Measurements from ENCODE around the gene TFAP2C. TPM values are rescaled to one million over a fixed set of nuclear protein-coding genes. Genes with fewer than 3 reads are reported as not detected.
A peak's percentile ranks its signal among the peaks of the same experiment; 100 is the strongest.

TFAP2C gene
- total RNA-seq, 5 donors from 2014 or later (not counting 1 experiment from before 2014, with no cell fraction given): 0.16 TPM; not detected in 3

- ATAC-seq (replicated peaks in 1 of 4) (no peak), DNase-seq (no peak)
- Mint-ChIP-seq H3K9me3 (no peaks in the 10 kb centered on the region), H3K4me3 (peak overlapping the region in 1 of 3 donors; percentile 55), H3K4me1 (peaks cover 11 to 17% (median 13%) of the 10 kb centered on the region in 3 donors), H3K27ac (no peak overlapping the region), H3K36me3 (no peaks in the 10 kb centered on the region), H3K27me3 (peaks cover 37 to 74% of the 10 kb centered on the region in 2 donors)
- H3K4me3 ChIP-seq (ENCODE audit: control insufficient read depth in 1 of 2, extremely low read depth in 1 of 2, low read length in 1 of 2): peak overlapping the region in 1 of 2 donors; percentile 48
- CTCF ChIA-PET: interaction anchor here in 1 of 2 donors (0.6 kb wide), 1 partner anchor 13 kb away, joined by 3 read pairs; no protein-coding TSS in a partner anchor
- POLR2A ChIA-PET: no interaction called here
- H3K27me3 ChIP-seq (replicated peaks in 1 of 2; ENCODE audit: control insufficient read depth in 2 of 2, extremely low read depth in 1 of 2, insufficient read depth in 2 of 2, low read length in 1 of 2): peaks cover 19 to 77% of the 10 kb centered on the region in 2 experiments
- no peak overlapping the region for H3K27ac ChIP-seq (ENCODE audit: low read length)
- no peaks in the 10 kb centered on the region for H3K36me3 ChIP-seq (ENCODE audit: control insufficient read depth in 2 of 2, extremely low read depth in 1 of 2, insufficient read depth in 1 of 2, low read length in 1 of 2)
- H3K9me3 ChIP-seq: no peaks in the 10 kb centered on the region
- WGBS (ENCODE audit: insufficient coverage): 5% methylated on average over 39 of the region's 39 CpGs
- peaks cover 0 to 22% of the 10 kb centered on the region in 2 experiments for H3K4me1 ChIP-seq (ENCODE audit: control insufficient read depth in 1 of 2, extremely low read depth in 1 of 2, insufficient read depth in 2 of 2, low read length in 2 of 2)
Measured at GRCh38 chr20:56629464-56630085, 469 bp downstream of the TFAP2C start.

- WGBS (ENCODE audit: insufficient coverage): 4% methylated on average over 38 of the region's 38 CpGs
- no peak overlapping the region for H3K27ac Mint-ChIP-seq
- peaks cover 11 to 17% (median 13%) of the 10 kb centered on the region in 3 donors for H3K4me1 Mint-ChIP-seq
- H3K36me3 Mint-ChIP-seq: no peaks in the 10 kb centered on the region
- no peak for DNase-seq
- Histone ChIP-seq H3K4me1 (ENCODE audit: control insufficient read depth in 1 of 2, extremely low read depth in 1 of 2, insufficient read depth in 2 of 2, low read length in 2 of 2) (peaks cover 0 to 22% of the 10 kb centered on the region in 2 experiments), H3K27ac (ENCODE audit: low read length) (no peak overlapping the region), H3K36me3 (ENCODE audit: control insufficient read depth in 2 of 2, extremely low read depth in 1 of 2, insufficient read depth in 1 of 2, low read length in 1 of 2) (no peaks in the 10 kb centered on the region), H3K4me3 (ENCODE audit: control insufficient read depth in 1 of 2, extremely low read depth in 1 of 2, low read length in 1 of 2) (no peak overlapping the region), H3K27me3 (replicated peaks in 1 of 2; ENCODE audit: control insufficient read depth in 2 of 2, extremely low read depth in 1 of 2, insufficient read depth in 2 of 2, low read length in 1 of 2) (peaks cover 21 to 75% of the 10 kb centered on the region in 2 experiments), H3K9me3 (no peaks in the 10 kb centered on the region)
- POLR2A ChIA-PET: no interaction called here
- H3K4me3 Mint-ChIP-seq: peak overlapping the region in 1 of 3 donors; percentile 55
- ATAC-seq (replicated peaks in 1 of 4): no peak
- CTCF ChIA-PET: no interaction called here
- no peaks in the 10 kb centered on the region for H3K9me3 Mint-ChIP-seq
- H3K27me3 Mint-ChIP-seq: peaks cover 32 to 73% of the 10 kb centered on the region in 2 donors
Measured at GRCh38 chr20:56630086-56630493, 984 bp downstream of the TFAP2C start.

- POLR2A ChIA-PET: no interaction called here
- Histone ChIP-seq H3K4me1 (ENCODE audit: control insufficient read depth in 1 of 2, extremely low read depth in 1 of 2, insufficient read depth in 2 of 2, low read length in 2 of 2) (peaks cover 0 to 22% of the 10 kb centered on the region in 2 experiments), H3K27me3 (replicated peaks in 1 of 2; ENCODE audit: control insufficient read depth in 2 of 2, extremely low read depth in 1 of 2, insufficient read depth in 2 of 2, low read length in 1 of 2) (peaks cover 19 to 71% of the 10 kb centered on the region in 2 experiments), H3K36me3 (ENCODE audit: control insufficient read depth in 2 of 2, extremely low read depth in 1 of 2, insufficient read depth in 1 of 2, low read length in 1 of 2) (no peaks in the 10 kb centered on the region), H3K4me3 (ENCODE audit: control insufficient read depth in 1 of 2, extremely low read depth in 1 of 2, low read length in 1 of 2) (no peak overlapping the region), H3K9me3 (no peaks in the 10 kb centered on the region), H3K27ac (ENCODE audit: low read length) (no peak overlapping the region)
- 8% methylated on average over 78 of the region's 82 CpGs for WGBS (ENCODE audit: insufficient coverage)
- DNase-seq: no peak
- H3K4me1 Mint-ChIP-seq: peaks cover 11 to 17% (median 13%) of the 10 kb centered on the region in 3 donors
- ATAC-seq (replicated peaks in 1 of 4): no peak
- CTCF ChIA-PET: no interaction called here
- H3K36me3 Mint-ChIP-seq: no peaks in the 10 kb centered on the region
- H3K27me3 Mint-ChIP-seq: peaks cover 30 to 69% of the 10 kb centered on the region in 2 donors
- H3K27ac Mint-ChIP-seq: no peak overlapping the region
- H3K9me3 Mint-ChIP-seq: no peaks in the 10 kb centered on the region
- no peak overlapping the region for H3K4me3 Mint-ChIP-seq
Measured at GRCh38 chr20:56630506-56631317, 1.6 kb downstream of the TFAP2C start.

- H3K9me3 Mint-ChIP-seq: no peaks in the 10 kb centered on the region
- DNase-seq (no peak), ATAC-seq (replicated peaks in 1 of 4) (no peak)
- H3K27ac Mint-ChIP-seq: no peak overlapping the region
- no peak overlapping the region for H3K27ac ChIP-seq (ENCODE audit: low read length)
- peaks cover 0 to 18% of the 10 kb centered on the region in 2 experiments for H3K4me1 ChIP-seq (ENCODE audit: control insufficient read depth in 1 of 2, extremely low read depth in 1 of 2, insufficient read depth in 2 of 2, low read length in 2 of 2)
- ChIA-PET POLR2A (no interaction called here), CTCF (no interaction called here)
- H3K4me3 Mint-ChIP-seq: peak overlapping the region in 1 of 3 donors; percentile 40
- WGBS (ENCODE audit: insufficient coverage): 14% methylated on average over 43 of the region's 48 CpGs
- H3K4me1 Mint-ChIP-seq: peaks cover 11 to 17% (median 13%) of the 10 kb centered on the region in 3 donors
- no peaks in the 10 kb centered on the region for H3K9me3 ChIP-seq
- peaks cover 37 to 64% of the 10 kb centered on the region in 2 donors for H3K27me3 Mint-ChIP-seq
- no peaks in the 10 kb centered on the region for H3K36me3 ChIP-seq (ENCODE audit: control insufficient read depth in 2 of 2, extremely low read depth in 1 of 2, insufficient read depth in 1 of 2, low read length in 1 of 2)
- peaks cover 23 to 63% of the 10 kb centered on the region in 2 experiments for H3K27me3 ChIP-seq (replicated peaks in 1 of 2; ENCODE audit: control insufficient read depth in 2 of 2, extremely low read depth in 1 of 2, insufficient read depth in 2 of 2, low read length in 1 of 2)
- H3K4me3 ChIP-seq (ENCODE audit: control insufficient read depth in 1 of 2, extremely low read depth in 1 of 2, low read length in 1 of 2): no peak overlapping the region
- no peaks in the 10 kb centered on the region for H3K36me3 Mint-ChIP-seq
Measured at GRCh38 chr20:56631318-56631989, 2.3 kb downstream of the TFAP2C start.

- H3K27ac ChIP-seq (ENCODE audit: low read length): no peak overlapping the region
- DNase-seq (no peak), ATAC-seq (replicated peaks in 1 of 4) (no peak)
- H3K27me3 ChIP-seq (replicated peaks in 1 of 2; ENCODE audit: control insufficient read depth in 2 of 2, extremely low read depth in 1 of 2, insufficient read depth in 2 of 2, low read length in 1 of 2): peaks cover 25 to 58% of the 10 kb centered on the region in 2 experiments
- no peaks in the 10 kb centered on the region for H3K9me3 Mint-ChIP-seq
- H3K27me3 Mint-ChIP-seq: peaks cover 38 to 60% of the 10 kb centered on the region in 2 donors
- peaks cover 0 to 18% of the 10 kb centered on the region in 2 experiments for H3K4me1 ChIP-seq (ENCODE audit: control insufficient read depth in 1 of 2, extremely low read depth in 1 of 2, insufficient read depth in 2 of 2, low read length in 2 of 2)
- H3K4me1 Mint-ChIP-seq: peaks cover 9 to 17% (median 11%) of the 10 kb centered on the region in 3 donors
- CTCF ChIA-PET: no interaction called here
- POLR2A ChIA-PET: no interaction called here
- peak overlapping the region in 1 of 3 donors; percentile 40 for H3K4me3 Mint-ChIP-seq
- no peaks in the 10 kb centered on the region for H3K9me3 ChIP-seq
- WGBS (ENCODE audit: insufficient coverage): no CpG with 5 or more reads among the region's 5 CpGs
- no peak overlapping the region for H3K27ac Mint-ChIP-seq
- no peaks in the 10 kb centered on the region for H3K36me3 Mint-ChIP-seq
- H3K36me3 ChIP-seq (ENCODE audit: control insufficient read depth in 2 of 2, extremely low read depth in 1 of 2, insufficient read depth in 1 of 2, low read length in 1 of 2): no peaks in the 10 kb centered on the region
- H3K4me3 ChIP-seq (ENCODE audit: control insufficient read depth in 1 of 2, extremely low read depth in 1 of 2, low read length in 1 of 2): no peak overlapping the region
Measured at GRCh38 chr20:56631990-56632327, 2.9 kb downstream of the TFAP2C start.

- H3K9me3 ChIP-seq: no peaks in the 10 kb centered on the region
- peaks cover 0 to 5% of the 10 kb centered on the region in 2 experiments for H3K4me1 ChIP-seq (ENCODE audit: control insufficient read depth in 1 of 2, extremely low read depth in 1 of 2, insufficient read depth in 2 of 2, low read length in 2 of 2)
- no peak for DNase-seq
- POLR2A ChIA-PET: no interaction called here
- Mint-ChIP-seq H3K36me3 (no peaks in the 10 kb centered on the region), H3K4me3 (no peak overlapping the region), H3K27me3 (peaks cover 38 to 44% of the 10 kb centered on the region in 2 donors), H3K27ac (no peak overlapping the region), H3K4me1 (peaks cover 2 to 7% (median 6%) of the 10 kb centered on the region in 3 donors), H3K9me3 (no peaks in the 10 kb centered on the region)
- no CpG with 5 or more reads among the region's 2 CpGs for WGBS (ENCODE audit: insufficient coverage)
- H3K36me3 ChIP-seq (ENCODE audit: control insufficient read depth in 2 of 2, extremely low read depth in 1 of 2, insufficient read depth in 1 of 2, low read length in 1 of 2): no peaks in the 10 kb centered on the region
- peaks cover 19 to 35% of the 10 kb centered on the region in 2 experiments for H3K27me3 ChIP-seq (replicated peaks in 1 of 2; ENCODE audit: control insufficient read depth in 2 of 2, extremely low read depth in 1 of 2, insufficient read depth in 2 of 2, low read length in 1 of 2)
- no peak overlapping the region for H3K27ac ChIP-seq (ENCODE audit: low read length)
- CTCF ChIA-PET: no interaction called here
- no peak for ATAC-seq (replicated peaks in 1 of 4)
- H3K4me3 ChIP-seq (ENCODE audit: control insufficient read depth in 1 of 2, extremely low read depth in 1 of 2, low read length in 1 of 2): no peak overlapping the region
Measured at GRCh38 chr20:56634307-56634706, 5.2 kb downstream of the TFAP2C start.

Data from T-cell (primary cell).